Neural progenitor cell (in vitro differentiated cells): ENCODE measurements around the gene CCDC90B. TPM values are rescaled to one million over a fixed set of nuclear protein-coding genes. Genes with fewer than 3 reads are reported as not detected.

Experiments
- DNase-seq: peaks from one replicate; pipeline ENCODE4 v3.0.0-alpha.2; 2016; ENCODE audit warnings: low spot score
- H2AFZ ChIP-seq: fragments of 200-600 bp; sonication (generic); replicated peaks from 2 replicates; pipeline ENCODE4 v1.6.1; 2016; ENCODE audit warnings: antibody characterized with exemption
- H3F3A ChIP-seq: fragments of 200-600 bp; sonication (generic); 2 replicates; pipeline ENCODE4 v1.6.1; 2016; ENCODE audit warnings: antibody characterized with exemption, low read depth
- H3K27ac ChIP-seq: fragments of 200-600 bp; sonication (generic); 2 replicates; pipeline ENCODE4 v1.5.1; 2016; ENCODE audit warnings: mild to moderate bottlenecking
- H3K27me3 ChIP-seq: fragments of 200-600 bp; sonication (generic); 2 replicates; pipeline ENCODE4 v1.6.1; 2016; ENCODE audit warnings: mild to moderate bottlenecking, moderate library complexity
- H3K36me3 ChIP-seq: fragments of 200-600 bp; sonication (generic); 2 replicates; pipeline ENCODE4 v1.5.1; 2016
- H3K4me1 ChIP-seq: fragments of 200-600 bp; sonication (generic); 2 replicates; pipeline ENCODE4 v1.6.1; 2016; ENCODE audit warnings: mixed run types
- H3K4me2 ChIP-seq: fragments of 200-600 bp; sonication (generic); 2 replicates; pipeline ENCODE4 v1.6.1; 2016
- H3K4me3 ChIP-seq: fragments of 200-600 bp; sonication (generic); 2 replicates; pipeline ENCODE4 v1.5.1; 2016
- H3K79me2 ChIP-seq: fragments of 200-600 bp; sonication (generic); 2 replicates; pipeline ENCODE4 v1.6.1; 2016; ENCODE audit warnings: low read depth
- H3K9ac ChIP-seq: fragments of 200-600 bp; sonication (generic); 2 replicates; pipeline ENCODE4 v1.6.1; 2016
- H3K9me3 ChIP-seq: fragments of 200-600 bp; sonication (generic); 2 replicates; pipeline ENCODE4 v1.5.1; 2016; ENCODE audit warnings: low read depth
- H4K20me1 ChIP-seq: fragments of 200-600 bp; sonication (generic); 2 replicates; pipeline ENCODE4 v1.6.1; 2016; ENCODE audit warnings: low read depth
- H3K27ac Mint-ChIP-seq: 3 replicates; pipeline ENCODE4 v1.8.0; 2021; ENCODE audit warnings: mixed read lengths
- H3K27me3 Mint-ChIP-seq: 2 replicates; pipeline ENCODE4 v1.8.0; 2022; ENCODE audit warnings: low read depth, mild to moderate bottlenecking, inconsistent platforms, moderate library complexity, mixed read lengths; ENCODE audit not compliant: insufficient read depth
- H3K36me3 Mint-ChIP-seq: 3 replicates; pipeline ENCODE4 v1.8.0; 2021; ENCODE audit warnings: mixed read lengths
- H3K4me1 Mint-ChIP-seq: 3 replicates; pipeline ENCODE4 v1.8.0; 2021; ENCODE audit warnings: mixed read lengths
- H3K4me3 Mint-ChIP-seq: 3 replicates; pipeline ENCODE4 v1.8.0; 2021; ENCODE audit warnings: mild to moderate bottlenecking, moderate library complexity, mixed read lengths
- H3K9me3 Mint-ChIP-seq: 3 replicates; pipeline ENCODE4 v1.8.0; 2020; ENCODE audit warnings: mixed read lengths
- CTCF ChIP-seq: fragments of 200-600 bp; sonication (generic); IDR thresholded peaks from 2 replicates; pipeline ENCODE4 v1.5.1; 2017; ENCODE audit warnings: antibody characterized with exemption, mild to moderate bottlenecking
- EZH2 ChIP-seq: fragments of 200-600 bp; sonication (generic); IDR thresholded peaks from 2 replicates; pipeline ENCODE4 v1.6.1; 2017; ENCODE audit warnings: antibody characterized with exemption, mild to moderate bottlenecking, moderate library complexity
- EZH2phosphoT487 ChIP-seq: fragments of 200-600 bp; sonication (generic); IDR thresholded peaks from 2 replicates; pipeline ENCODE4 v1.6.1; 2017; ENCODE audit warnings: antibody characterized with exemption
- total RNA-seq: library from RNA; depleted of rRNA; stranded (reverse); fragments of >200 nt; gene quantifications from 2 replicates; pipeline ENCODE4 v1.2.3, GENCODE V29; 2015; ENCODE audit warnings: low replicate concordance

Gene CCDC90B
- total RNA-seq, 1 donor from 2014 or later, result 91.5 TPM

DNA sequence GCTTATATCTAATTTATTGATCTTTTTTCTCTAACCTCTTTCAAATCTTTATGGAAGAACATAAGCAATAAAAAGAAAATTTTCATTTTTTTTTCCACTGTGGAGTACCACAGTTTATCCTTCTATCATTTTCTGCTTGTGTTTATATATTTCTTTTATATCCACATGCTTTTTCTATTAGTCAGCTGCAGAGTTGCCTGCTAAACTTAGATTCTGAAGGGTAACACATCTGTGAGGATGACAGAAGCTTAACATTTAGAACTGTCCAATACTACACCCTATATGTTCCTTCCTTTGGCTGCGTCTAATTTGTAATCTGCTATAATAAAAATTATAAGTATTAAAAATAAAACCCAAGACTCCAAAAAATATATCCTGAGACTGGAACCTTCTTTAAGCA, 20.8 kb downstream of the CCDC90B start:
- Histone ChIP-seq H4K20me1 (no peaks in the 10 kb centered on the region), H3K4me3 (no peak overlapping the region), H2AFZ (no peak overlapping the region), H3K4me1 (no peaks in the 10 kb centered on the region), H3K79me2 (peaks cover 7% of the 10 kb centered on the region), H3K4me2 (no peak overlapping the region), H3K27me3 (no peaks in the 10 kb centered on the region), H3K9ac (no peak overlapping the region), H3F3A (no peaks in the 10 kb centered on the region), H3K27ac (no peak overlapping the region), H3K9me3 (no peaks in the 10 kb centered on the region), H3K36me3 (no peaks in the 10 kb centered on the region)
- Mint-ChIP-seq H3K27me3 (no peaks in the 10 kb centered on the region), H3K9me3 (peaks cover 5% of the 10 kb centered on the region), H3K4me3 (no peak overlapping the region), H3K4me1 (no peaks in the 10 kb centered on the region), H3K36me3 (peaks cover 33% of the 10 kb centered on the region), H3K27ac (no peak overlapping the region)
- no peak for DNase-seq
- no peak for TF ChIP-seq EZH2phosphoT487
- no peak for TF ChIP-seq EZH2
- TF ChIP-seq CTCF, result no peak

- Histone ChIP-seq H3K36me3 (no peaks in the 10 kb centered on the region), H3K79me2 (no peaks in the 10 kb centered on the region), H3K9me3 (no peaks in the 10 kb centered on the region), H3K27ac (no peak overlapping the region), H3F3A (no peaks in the 10 kb centered on the region), H4K20me1 (no peaks in the 10 kb centered on the region), H2AFZ (no peak overlapping the region), H3K4me2 (no peak overlapping the region), H3K27me3 (no peaks in the 10 kb centered on the region), H3K4me1 (no peaks in the 10 kb centered on the region), H3K9ac (no peak overlapping the region), H3K4me3 (no peak overlapping the region)
- no peak for DNase-seq
- no peak for TF ChIP-seq EZH2phosphoT487
- TF ChIP-seq EZH2, result no peak
- no peak for TF ChIP-seq CTCF
- Mint-ChIP-seq H3K9me3 (no peaks in the 10 kb centered on the region), H3K27me3 (no peaks in the 10 kb centered on the region), H3K27ac (no peak overlapping the region), H3K4me1 (no peaks in the 10 kb centered on the region), H3K36me3 (peaks cover 10% of the 10 kb centered on the region), H3K4me3 (no peak overlapping the region)
Observed at GRCh38 chr11:83259559-83259958, 26.6 kb downstream of the CCDC90B start.

GRCh38 chr11:83257761-83258168, 28.4 kb downstream of the CCDC90B start:
- no peak overlapping the region for H3K9ac ChIP-seq
- no peak for TF ChIP-seq EZH2
- TF ChIP-seq CTCF, result no peak
- TF ChIP-seq EZH2phosphoT487, result no peak
- no peak for DNase-seq
- H3K27me3 Mint-ChIP-seq, result no peaks in the 10 kb centered on the region
- no peaks in the 10 kb centered on the region for H4K20me1 ChIP-seq
- H3K79me2 ChIP-seq, result no peaks in the 10 kb centered on the region
- no peaks in the 10 kb centered on the region for H3K27me3 ChIP-seq
- no peak overlapping the region for H3K27ac ChIP-seq
- H3K27ac Mint-ChIP-seq, result no peak overlapping the region
- no peaks in the 10 kb centered on the region for H3K4me1 ChIP-seq
- H3K4me3 Mint-ChIP-seq, result no peak overlapping the region
- H3F3A ChIP-seq, result no peaks in the 10 kb centered on the region
- no peaks in the 10 kb centered on the region for H3K36me3 ChIP-seq
- H3K4me3 ChIP-seq, result no peak overlapping the region
- no peaks in the 10 kb centered on the region for H3K9me3 ChIP-seq
- H3K4me2 ChIP-seq, result no peak overlapping the region
- peaks cover 5% of the 10 kb centered on the region for H3K36me3 Mint-ChIP-seq
- no peak overlapping the region for H2AFZ ChIP-seq
- H3K9me3 Mint-ChIP-seq, result no peaks in the 10 kb centered on the region
- no peaks in the 10 kb centered on the region for H3K4me1 Mint-ChIP-seq
